GM21381 (cell line): ENCODE results near the gene PPP1R9B.

Experiments used
- ATAC-seq: cut with Tn5 transposase; IDR thresholded peaks from one replicate; pipeline ENCODE4 v1.9.1; 2021; ENCODE audit warnings: mild to moderate bottlenecking, moderate library complexity; ENCODE audit not compliant: unreplicated experiment

PPP1R9B gene

GRCh38 chr17:50144845-50145531, 5.5 kb downstream of the PPP1R9B start:
- no peak for ATAC-seq

GRCh38 chr17:50144355-50144754, 6.1 kb downstream of the PPP1R9B start:
- ATAC-seq: no peak

- ATAC-seq: no peak
These were observed 6.9 kb downstream of the PPP1R9B start for GRCh38 chr17:50143461-50144176.

GRCh38 chr17:50141745-50142110, 8.7 kb downstream of the PPP1R9B start:
- ATAC-seq: no peak

GRCh38 chr17:50141026-50141744, 9.3 kb downstream of the PPP1R9B start:
- no peak for ATAC-seq

GRCh38 chr17:50139950-50140885, 10.3 kb downstream of the PPP1R9B start:
- no peak for ATAC-seq

GRCh38 chr17:50139185-50139783, 11.2 kb downstream of the PPP1R9B start:
- ATAC-seq: no peak

- ATAC-seq: no peak
These were observed 13.4 kb downstream of the PPP1R9B start for GRCh38 chr17:50137042-50137441.

- ATAC-seq: no peak
These were observed 14.3 kb downstream of the PPP1R9B start for GRCh38 chr17:50136096-50136687.

- ATAC-seq: no peak
These were observed 15.0 kb downstream of the PPP1R9B start for GRCh38 chr17:50135316-50136095.

- ATAC-seq: no peak
These were observed 16.0 kb downstream of the PPP1R9B start for GRCh38 chr17:50134206-50135110.

- ATAC-seq: no peak
These were observed 16.7 kb downstream of the PPP1R9B start for GRCh38 chr17:50133769-50134099.

- no peak for ATAC-seq
These were observed 17.3 kb downstream of the PPP1R9B start for GRCh38 chr17:50133028-50133768.

- no peak for ATAC-seq
These were observed 18.2 kb downstream of the PPP1R9B start for GRCh38 chr17:50132104-50132794.

- no peak for ATAC-seq
These were observed 19.7 kb downstream of the PPP1R9B start for GRCh38 chr17:50130559-50131305.
